Loucy (cell line): ENCODE measurements around the gene RPUSD3.

Experiments used
- H2AFZ ChIP-seq: fragments of 200-600 bp; sonication (generic); 2 replicates; pipeline ENCODE4 v1.6.0; 2016; ENCODE audit warnings: antibody characterized with exemption, mild to moderate bottlenecking, low read length, moderate library complexity
- H3F3A ChIP-seq: fragments of 200-600 bp; 2 replicates; pipeline ENCODE4 v1.6.0; 2016; ENCODE audit warnings: antibody characterized with exemption, low read depth, mild to moderate bottlenecking
- H3K27me3 ChIP-seq: fragments of 200-600 bp; sonication (generic); 2 replicates; pipeline ENCODE4 v1.6.1; 2014; ENCODE audit warnings: low read length, mild to moderate bottlenecking; ENCODE audit not compliant: insufficient read depth, poor library complexity, severe bottlenecking
- H3K36me3 ChIP-seq: fragments of 200-600 bp; sonication (generic); 2 replicates; pipeline ENCODE4 v1.6.1; 2016; ENCODE audit warnings: low read length; ENCODE audit not compliant: insufficient read depth
- H3K4me1 ChIP-seq: fragments of 200-600 bp; sonication (generic); 2 replicates; pipeline ENCODE4 v1.5.1; 2014; ENCODE audit warnings: low read length, mild to moderate bottlenecking; ENCODE audit not compliant: insufficient read depth, poor library complexity, severe bottlenecking
- H3K4me2 ChIP-seq: fragments of 200-600 bp; sonication (generic); 2 replicates; pipeline ENCODE4 v1.6.0; 2014; ENCODE audit warnings: antibody characterized with exemption, low read length, low read depth, mild to moderate bottlenecking; ENCODE audit not compliant: poor library complexity, severe bottlenecking
- H3K4me3 ChIP-seq: fragments of 200-600 bp; sonication (generic); 2 replicates; pipeline ENCODE4 v1.5.1; 2014; ENCODE audit warnings: low read length, mild to moderate bottlenecking, mixed read lengths; ENCODE audit not compliant: poor library complexity, severe bottlenecking
- H3K79me2 ChIP-seq: fragments of 200-600 bp; sonication (generic); 2 replicates; pipeline ENCODE4 v1.6.1; 2014; ENCODE audit warnings: low read length; ENCODE audit not compliant: insufficient read depth
- H3K9ac ChIP-seq: fragments of 200-600 bp; sonication (generic); 2 replicates; pipeline ENCODE4 v1.6.0; 2014; ENCODE audit warnings: mild to moderate bottlenecking, low read depth, low read length, moderate library complexity; ENCODE audit not compliant: poor library complexity, severe bottlenecking
- H3K9me2 ChIP-seq: fragments of 200-600 bp; sonication (generic); replicated peaks from 2 replicates; pipeline ENCODE4 v1.6.1; 2016; ENCODE audit warnings: low read depth, low read length, mixed read lengths
- H3K9me3 ChIP-seq: fragments of 200-600 bp; sonication (generic); 2 replicates; pipeline ENCODE4 v1.6.1; 2014; ENCODE audit warnings: mild to moderate bottlenecking, antibody characterized with exemption, low read length, low read depth; ENCODE audit not compliant: insufficient read depth
- H4K20me1 ChIP-seq: fragments of 200-600 bp; sonication (generic); 2 replicates; pipeline ENCODE4 v1.6.0; 2014; ENCODE audit warnings: antibody characterized with exemption, low read length, mild to moderate bottlenecking; ENCODE audit not compliant: insufficient read depth, poor library complexity, severe bottlenecking
- CTCF ChIP-seq: fragments of 200-600 bp; sonication (generic); conservative IDR thresholded peaks from 2 replicates; pipeline ENCODE4 v1.5.1; 2014; ENCODE audit warnings: mild to moderate bottlenecking, antibody characterized with exemption, low read length
- EZH2phosphoT487 ChIP-seq: fragments of 200-600 bp; IDR thresholded peaks from 2 replicates; pipeline ENCODE4 v1.6.1; 2018; ENCODE audit warnings: antibody characterized with exemption, mild to moderate bottlenecking, moderate library complexity, borderline replicate concordance

Gene RPUSD3

GRCh38 chr3:9838856-9839255 lies 5.0 kb downstream of the RPUSD3 start:
- H3K9me2 ChIP-seq: no peaks in the 10 kb centered on the region
- no peaks in the 10 kb centered on the region for H3K9me3 ChIP-seq
- no peaks in the 10 kb centered on the region for H3K27me3 ChIP-seq
- peaks cover 23% of the 10 kb centered on the region; the same call in 1 of the 2 replicates for H3K36me3 ChIP-seq
- TF ChIP-seq EZH2phosphoT487: no peak
- TF ChIP-seq CTCF: no peak
- peaks cover 10% of the 10 kb centered on the region; the same call in 1 of the 2 replicates for H3K79me2 ChIP-seq
- peaks cover 19% of the 10 kb centered on the region for H3K4me1 ChIP-seq
- peak overlapping the region; percentile 16 for H3K9ac ChIP-seq
- no peak overlapping the region for H2AFZ ChIP-seq
- H4K20me1 ChIP-seq: no peaks in the 10 kb centered on the region
- H3K4me2 ChIP-seq: peak overlapping the region; percentile 41
- peak overlapping the region; percentile 9 for H3K4me3 ChIP-seq
- no peaks in the 10 kb centered on the region for H3F3A ChIP-seq

DNA sequence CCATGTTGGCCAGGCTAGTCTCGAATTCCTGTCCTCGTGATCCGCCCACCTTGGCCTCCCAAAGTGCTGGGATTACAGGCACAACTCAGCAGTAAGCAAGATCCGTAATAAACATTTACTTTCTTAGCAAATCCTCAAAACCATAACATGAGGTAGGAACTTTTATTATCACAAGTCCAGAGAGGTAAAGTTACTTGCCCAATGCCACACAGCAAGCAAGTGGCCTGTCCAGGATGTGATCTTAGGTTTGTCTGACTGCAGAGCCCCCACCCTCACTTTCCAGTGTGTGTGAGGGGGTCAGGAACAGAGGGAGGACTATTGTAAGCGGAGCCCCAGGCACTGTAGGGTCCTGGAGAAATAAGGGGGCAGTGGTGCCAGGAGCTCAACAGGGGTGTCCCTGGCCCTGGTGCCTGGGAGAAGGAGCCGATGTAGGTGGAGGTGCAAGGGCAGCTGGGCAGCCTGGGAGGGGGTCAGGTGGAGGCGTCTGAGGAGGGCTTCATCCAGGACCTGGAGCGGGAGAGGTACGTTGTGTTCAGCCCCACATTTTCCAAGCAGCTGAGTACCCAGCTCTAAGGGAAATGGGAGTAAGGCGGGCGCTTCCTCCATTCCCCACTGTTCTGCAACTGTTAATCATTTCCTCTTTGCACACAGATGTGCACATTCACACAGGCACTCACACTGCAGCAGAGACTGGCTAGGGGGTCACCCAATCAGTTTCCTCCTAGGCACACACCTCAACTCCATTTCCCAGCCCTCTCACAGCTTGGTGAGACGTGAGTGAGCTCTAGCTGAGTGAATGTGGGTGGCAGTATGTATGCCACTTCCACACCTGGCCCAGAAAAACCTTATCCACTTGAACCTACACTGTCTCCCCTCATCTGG lies 5.9 kb downstream of the RPUSD3 start:
- Histone ChIP-seq H3K9me2 (no peaks in the 10 kb centered on the region), H3K4me3 (peak overlapping the region; percentile 9), H3K27me3 (no peaks in the 10 kb centered on the region), H3K36me3 (peaks cover 30% of the 10 kb centered on the region; the same call in 1 of the 2 replicates), H4K20me1 (no peaks in the 10 kb centered on the region), H3K9me3 (no peaks in the 10 kb centered on the region), H3K79me2 (peaks cover 2% of the 10 kb centered on the region; the same call in 1 of the 2 replicates), H3K9ac (peak overlapping the region; percentile 16), H3K4me1 (peaks cover 19% of the 10 kb centered on the region), H2AFZ (no peak overlapping the region), H3K4me2 (peak overlapping the region; percentile 41), H3F3A (no peaks in the 10 kb centered on the region)
- TF ChIP-seq CTCF: no peak
- no peak for TF ChIP-seq EZH2phosphoT487

DNA sequence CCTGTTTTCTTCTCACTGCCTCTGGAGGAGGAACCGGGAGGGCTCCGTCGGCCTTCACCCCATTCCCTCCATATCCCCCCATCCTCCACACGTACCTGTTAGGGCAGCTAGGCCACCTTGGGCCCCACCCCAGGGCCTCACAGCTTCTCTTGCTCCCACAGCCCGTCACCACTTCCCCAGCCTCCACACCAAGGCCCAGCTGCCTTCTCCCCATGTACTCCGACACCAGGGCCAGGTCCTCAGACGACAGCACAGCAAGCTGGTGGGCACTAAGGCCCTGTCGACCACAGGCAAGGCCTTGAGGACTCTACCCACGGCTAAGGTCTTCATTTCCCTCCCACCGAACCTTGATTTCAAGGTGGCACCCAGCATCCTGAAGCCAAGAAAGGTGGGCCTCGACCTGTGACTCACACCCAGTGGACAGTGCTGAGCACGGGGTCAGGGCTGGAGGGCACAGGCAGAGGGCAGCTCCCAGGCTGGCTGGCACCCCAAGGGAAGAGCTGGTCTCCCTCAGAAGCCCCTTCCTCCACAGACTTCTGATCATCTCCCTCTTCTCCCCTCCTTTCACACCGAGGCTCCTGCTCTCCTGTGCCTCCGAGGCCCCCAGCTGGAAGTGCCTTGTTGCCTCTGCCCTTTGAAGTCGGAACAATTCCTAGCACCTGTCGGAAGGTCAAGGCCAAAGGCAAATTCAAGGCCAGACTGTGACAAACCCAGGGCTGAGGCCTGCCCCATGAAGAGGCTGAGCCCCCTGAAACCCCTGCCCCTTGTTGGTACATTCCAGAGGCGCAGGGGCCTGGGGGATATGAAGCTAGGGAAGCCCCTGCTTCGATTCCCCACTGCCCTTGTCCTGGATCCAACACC lies 9.1 kb downstream of the RPUSD3 start:
- Histone ChIP-seq H3K4me2 (no peak overlapping the region), H3K4me1 (peaks cover 14% of the 10 kb centered on the region), H3K9me2 (no peaks in the 10 kb centered on the region), H3K9ac (no peak overlapping the region), H3K9me3 (no peaks in the 10 kb centered on the region), H4K20me1 (no peaks in the 10 kb centered on the region), H3K4me3 (no peak overlapping the region), H3K36me3 (peaks cover 36% of the 10 kb centered on the region; the same call in 1 of the 2 replicates), H2AFZ (no peak overlapping the region), H3F3A (no peaks in the 10 kb centered on the region), H3K79me2 (no peaks in the 10 kb centered on the region), H3K27me3 (no peaks in the 10 kb centered on the region)
- TF ChIP-seq EZH2phosphoT487: no peak
- no peak for TF ChIP-seq CTCF
